ENCODE measurements around the gene ZSCAN5C.

Gene ZSCAN5C

GRCh38 chr19:56201973-56202372 is at the start of gene ZSCAN5C:
Gene ZSCAN5C, plus strand, starts transcription at chr19:56202273. Its CDS starts 3,641 bp downstream, at chr19:56205914.
- Histone ChIP-seq H3K9me3 (ENCODE audit: low read length) (no peaks in the 10 kb centered on the region), H3K27ac (ENCODE audit: low read depth, low read length) (no peak within 1 kb of the TSS), H3K27me3 (ENCODE audit: control insufficient read depth in 1 of 2, insufficient read depth in 2 of 2, low read length in 2 of 2) (no peaks in the 10 kb centered on the region), H3K36me3 (ENCODE audit: insufficient read depth, low read length) (no peaks in the 10 kb centered on the region), H3K4me3 (ENCODE audit: low read depth in 1 of 2, low read length in 2 of 2) (no peak within 1 kb of the TSS), H3K9ac (ENCODE audit: low read length) (no peak within 1 kb of the TSS), H3K4me1 (ENCODE audit: insufficient read depth, low read length) (no peaks in the 10 kb centered on the region)

- Histone ChIP-seq H3K36me3 (ENCODE audit: insufficient read depth, low read length) (peaks cover 13% of the 10 kb centered on the region), H3K9ac (ENCODE audit: low read length) (no peak overlapping the region)
Measured at GRCh38 chr19:56152644-56153043, 49.4 kb upstream of the ZSCAN5C start.

GRCh38 chr19:56153507-56153906 is 48.6 kb upstream of the ZSCAN5C start:
- Histone ChIP-seq H3K4me3 (ENCODE audit: low read depth in 1 of 2, low read length in 2 of 2) (no peak overlapping the region), H3K36me3 (ENCODE audit: insufficient read depth, low read length) (peaks cover 13% of the 10 kb centered on the region), H3K4me1 (ENCODE audit: insufficient read depth, low read length) (peaks cover 8% of the 10 kb centered on the region), H3K27me3 (ENCODE audit: control insufficient read depth in 1 of 2, insufficient read depth in 2 of 2, low read length in 2 of 2) (no peaks in the 10 kb centered on the region), H3K9ac (ENCODE audit: low read length) (no peak overlapping the region), H3K9me3 (ENCODE audit: low read length) (no peaks in the 10 kb centered on the region), H3K27ac (ENCODE audit: low read depth, low read length) (no peak overlapping the region)

More at GRCh38 chr19:56152644-56153043, 49.4 kb upstream of the ZSCAN5C start:
- H3K4me3 ChIP-seq (ENCODE audit: low read depth in 1 of 2, low read length in 2 of 2): no peak overlapping the region
- no peak overlapping the region for H3K27ac ChIP-seq (ENCODE audit: low read depth, low read length)
- H3K4me1 ChIP-seq (ENCODE audit: insufficient read depth, low read length): peaks cover 8% of the 10 kb centered on the region
- H3K27me3 ChIP-seq (ENCODE audit: control insufficient read depth in 1 of 2, insufficient read depth in 2 of 2, low read length in 2 of 2): no peaks in the 10 kb centered on the region
- no peaks in the 10 kb centered on the region for H3K9me3 ChIP-seq (ENCODE audit: low read length)

GRCh38 chr19:56155124-56155687 is 46.9 kb upstream of the ZSCAN5C start:
- Histone ChIP-seq H3K4me1 (ENCODE audit: insufficient read depth, low read length) (peaks cover 8% of the 10 kb centered on the region), H3K9me3 (ENCODE audit: low read length) (no peaks in the 10 kb centered on the region), H3K4me3 (ENCODE audit: low read depth in 1 of 2, low read length in 2 of 2) (no peak overlapping the region), H3K9ac (ENCODE audit: low read length) (no peak overlapping the region), H3K27me3 (ENCODE audit: control insufficient read depth in 1 of 2, insufficient read depth in 2 of 2, low read length in 2 of 2) (no peaks in the 10 kb centered on the region), H3K27ac (ENCODE audit: low read depth, low read length) (no peak overlapping the region), H3K36me3 (ENCODE audit: insufficient read depth, low read length) (peaks cover 22% of the 10 kb centered on the region)

GRCh38 chr19:56156768-56157167 is 45.3 kb upstream of the ZSCAN5C start:
- H3K27me3 ChIP-seq (ENCODE audit: control insufficient read depth in 1 of 2, insufficient read depth in 2 of 2, low read length in 2 of 2): no peaks in the 10 kb centered on the region
- H3K9ac ChIP-seq (ENCODE audit: low read length): no peak overlapping the region
- no peak overlapping the region for H3K4me3 ChIP-seq (ENCODE audit: low read depth in 1 of 2, low read length in 2 of 2)
- H3K4me1 ChIP-seq (ENCODE audit: insufficient read depth, low read length): peaks cover 8% of the 10 kb centered on the region
- no peak overlapping the region for H3K27ac ChIP-seq (ENCODE audit: low read depth, low read length)
- H3K36me3 ChIP-seq (ENCODE audit: insufficient read depth, low read length): peaks cover 22% of the 10 kb centered on the region
- H3K9me3 ChIP-seq (ENCODE audit: low read length): no peaks in the 10 kb centered on the region

DNA sequence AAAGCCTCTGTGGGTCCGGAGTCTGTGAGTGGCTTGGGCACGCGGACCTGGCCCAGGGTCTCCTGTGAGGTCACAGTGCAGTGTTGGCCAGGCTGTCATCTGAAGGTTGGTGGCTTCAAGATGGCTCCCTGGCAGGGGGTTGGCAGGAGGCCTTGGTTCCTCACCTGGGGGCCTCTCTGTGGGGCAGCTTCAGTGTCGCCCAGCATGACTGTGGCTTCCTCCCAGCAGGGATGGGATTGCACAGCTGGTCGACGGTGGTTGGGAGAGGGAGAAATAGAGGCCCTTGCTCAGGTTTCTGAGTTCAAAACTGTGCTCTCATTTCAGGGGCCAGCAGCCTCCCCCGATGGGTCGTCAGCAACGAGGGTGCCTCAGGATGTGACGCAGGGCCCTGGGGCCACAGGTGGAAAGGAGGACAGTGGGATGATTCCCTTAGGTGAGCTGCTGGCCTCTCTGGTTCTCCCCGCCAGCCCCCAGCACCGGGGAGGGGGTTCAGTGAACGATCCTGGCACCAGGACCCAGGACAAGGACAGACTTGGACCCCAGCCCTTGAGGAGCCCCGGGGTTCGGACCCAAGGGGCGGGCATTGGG is 43.8 kb upstream of the ZSCAN5C start:
- Histone ChIP-seq H3K36me3 (ENCODE audit: insufficient read depth, low read length) (peaks cover 22% of the 10 kb centered on the region), H3K27ac (ENCODE audit: low read depth, low read length) (no peak overlapping the region), H3K27me3 (ENCODE audit: control insufficient read depth in 1 of 2, insufficient read depth in 2 of 2, low read length in 2 of 2) (no peaks in the 10 kb centered on the region)

DNA sequence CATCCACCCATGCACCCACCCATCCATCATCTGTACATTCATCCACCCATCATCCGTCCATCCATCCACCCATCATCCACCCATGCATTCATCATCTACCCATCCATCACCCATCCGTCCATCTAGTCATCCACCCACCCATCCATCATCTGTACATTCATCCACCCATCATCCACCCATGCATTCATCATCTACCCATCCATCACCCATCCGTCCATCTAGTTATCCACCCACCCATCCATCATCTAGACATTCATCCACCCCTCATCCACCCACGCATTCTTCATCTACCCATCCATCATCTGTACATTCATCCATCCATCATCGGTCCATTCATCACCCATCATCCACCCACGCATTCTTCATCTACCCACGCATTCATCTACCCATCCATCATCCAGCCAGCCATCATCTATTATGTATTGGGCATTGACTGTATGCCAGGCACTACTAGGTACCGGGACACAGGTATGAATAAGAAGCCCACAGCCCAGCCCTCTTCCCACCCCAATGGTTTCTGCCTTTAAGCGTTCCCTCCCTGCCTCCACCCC is 43.0 kb upstream of the ZSCAN5C start:
- Histone ChIP-seq H3K4me3 (ENCODE audit: low read depth in 1 of 2, low read length in 2 of 2) (no peak overlapping the region), H3K4me1 (ENCODE audit: insufficient read depth, low read length) (no peaks in the 10 kb centered on the region), H3K27ac (ENCODE audit: low read depth, low read length) (no peak overlapping the region), H3K27me3 (ENCODE audit: control insufficient read depth in 1 of 2, insufficient read depth in 2 of 2, low read length in 2 of 2) (no peaks in the 10 kb centered on the region), H3K36me3 (ENCODE audit: insufficient read depth, low read length) (peaks cover 22% of the 10 kb centered on the region), H3K9me3 (ENCODE audit: low read length) (no peaks in the 10 kb centered on the region), H3K9ac (ENCODE audit: low read length) (no peak overlapping the region)

More for the DNA sequence above, 43.8 kb upstream of the ZSCAN5C start:
- H3K4me1 ChIP-seq (ENCODE audit: insufficient read depth, low read length): peaks cover 1% of the 10 kb centered on the region
- no peaks in the 10 kb centered on the region for H3K9me3 ChIP-seq (ENCODE audit: low read length)
- no peak overlapping the region for H3K9ac ChIP-seq (ENCODE audit: low read length)
- H3K4me3 ChIP-seq (ENCODE audit: low read depth in 1 of 2, low read length in 2 of 2): no peak overlapping the region

GRCh38 chr19:56159622-56160271 is 42.3 kb upstream of the ZSCAN5C start:
- H3K9me3 ChIP-seq (ENCODE audit: low read length): no peaks in the 10 kb centered on the region
- no peaks in the 10 kb centered on the region for H3K27me3 ChIP-seq (ENCODE audit: control insufficient read depth in 1 of 2, insufficient read depth in 2 of 2, low read length in 2 of 2)
- no peak overlapping the region for H3K9ac ChIP-seq (ENCODE audit: low read length)
- H3K4me3 ChIP-seq (ENCODE audit: low read depth in 1 of 2, low read length in 2 of 2): no peak overlapping the region
- no peak overlapping the region for H3K27ac ChIP-seq (ENCODE audit: low read depth, low read length)
- no peaks in the 10 kb centered on the region for H3K4me1 ChIP-seq (ENCODE audit: insufficient read depth, low read length)
- peaks cover 22% of the 10 kb centered on the region for H3K36me3 ChIP-seq (ENCODE audit: insufficient read depth, low read length)

- H3K4me1 ChIP-seq (ENCODE audit: insufficient read depth, low read length): no peaks in the 10 kb centered on the region
- no peaks in the 10 kb centered on the region for H3K27me3 ChIP-seq (ENCODE audit: control insufficient read depth in 1 of 2, insufficient read depth in 2 of 2, low read length in 2 of 2)
- H3K36me3 ChIP-seq (ENCODE audit: insufficient read depth, low read length): peaks cover 12% of the 10 kb centered on the region
- H3K9me3 ChIP-seq (ENCODE audit: low read length): no peaks in the 10 kb centered on the region
- H3K27ac ChIP-seq (ENCODE audit: low read depth, low read length): no peak overlapping the region
- H3K4me3 ChIP-seq (ENCODE audit: low read depth in 1 of 2, low read length in 2 of 2): no peak overlapping the region
- H3K9ac ChIP-seq (ENCODE audit: low read length): no peak overlapping the region
Measured at GRCh38 chr19:56161534-56161933, 40.5 kb upstream of the ZSCAN5C start.

DNA sequence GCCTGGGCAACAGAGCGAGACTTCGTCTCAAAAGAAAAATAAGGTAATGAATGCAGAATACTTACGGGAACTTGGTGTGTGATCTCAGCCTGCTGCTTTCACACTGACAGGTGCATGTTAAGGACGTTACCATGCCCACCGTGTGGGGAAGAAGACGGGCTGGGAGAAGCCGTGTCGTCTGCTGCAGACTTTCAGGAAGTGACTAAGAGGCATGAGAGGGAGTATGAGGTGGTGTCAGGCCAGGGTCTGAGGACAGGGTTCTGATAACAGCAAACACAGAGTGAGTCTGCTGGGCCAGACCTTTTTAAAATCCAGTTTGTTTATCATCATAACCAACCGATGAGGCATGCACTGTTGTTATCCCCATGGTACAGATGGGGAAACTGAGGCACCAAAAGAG is 39.8 kb upstream of the ZSCAN5C start:
- Histone ChIP-seq H3K36me3 (ENCODE audit: insufficient read depth, low read length) (peaks cover 12% of the 10 kb centered on the region), H3K27me3 (ENCODE audit: control insufficient read depth in 1 of 2, insufficient read depth in 2 of 2, low read length in 2 of 2) (no peaks in the 10 kb centered on the region), H3K27ac (ENCODE audit: low read depth, low read length) (no peak overlapping the region), H3K4me3 (ENCODE audit: low read depth in 1 of 2, low read length in 2 of 2) (no peak overlapping the region), H3K9ac (ENCODE audit: low read length) (no peak overlapping the region), H3K9me3 (ENCODE audit: low read length) (no peaks in the 10 kb centered on the region), H3K4me1 (ENCODE audit: insufficient read depth, low read length) (no peaks in the 10 kb centered on the region)

DNA sequence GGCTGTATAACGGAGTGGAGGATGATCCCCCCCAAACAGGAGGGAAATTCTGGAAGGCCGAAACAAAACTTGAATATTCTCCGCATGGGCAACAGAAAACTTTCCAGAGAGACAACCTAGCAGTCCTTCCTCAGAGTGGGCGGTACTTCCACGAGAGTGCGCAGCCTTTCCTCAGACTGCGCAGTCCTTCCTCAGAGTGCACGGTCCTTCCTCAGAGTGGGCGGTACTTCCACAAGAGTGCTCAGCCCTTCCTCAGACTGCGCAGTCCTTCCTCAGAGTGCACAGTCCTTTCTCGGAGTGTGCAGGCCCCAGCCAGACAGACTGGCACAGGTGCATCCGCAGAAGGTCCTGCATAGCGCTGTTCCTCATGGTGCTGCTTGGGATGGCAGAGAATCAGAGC is 39.0 kb upstream of the ZSCAN5C start:
- Histone ChIP-seq H3K36me3 (ENCODE audit: insufficient read depth, low read length) (peaks cover 12% of the 10 kb centered on the region), H3K4me3 (ENCODE audit: low read depth in 1 of 2, low read length in 2 of 2) (no peak overlapping the region), H3K9me3 (ENCODE audit: low read length) (no peaks in the 10 kb centered on the region), H3K27ac (ENCODE audit: low read depth, low read length) (no peak overlapping the region), H3K9ac (ENCODE audit: low read length) (no peak overlapping the region), H3K4me1 (ENCODE audit: insufficient read depth, low read length) (no peaks in the 10 kb centered on the region), H3K27me3 (ENCODE audit: control insufficient read depth in 1 of 2, insufficient read depth in 2 of 2, low read length in 2 of 2) (no peaks in the 10 kb centered on the region)
